Activated gamma-delta T cell (primary cell): ENCODE results near the gene GDF9.

Experiments
- DNase-seq: peaks from one replicate; lab custom pipeline; 2025; lab: John Stamatoyannopoulos, UW

Gene GDF9

DNA sequence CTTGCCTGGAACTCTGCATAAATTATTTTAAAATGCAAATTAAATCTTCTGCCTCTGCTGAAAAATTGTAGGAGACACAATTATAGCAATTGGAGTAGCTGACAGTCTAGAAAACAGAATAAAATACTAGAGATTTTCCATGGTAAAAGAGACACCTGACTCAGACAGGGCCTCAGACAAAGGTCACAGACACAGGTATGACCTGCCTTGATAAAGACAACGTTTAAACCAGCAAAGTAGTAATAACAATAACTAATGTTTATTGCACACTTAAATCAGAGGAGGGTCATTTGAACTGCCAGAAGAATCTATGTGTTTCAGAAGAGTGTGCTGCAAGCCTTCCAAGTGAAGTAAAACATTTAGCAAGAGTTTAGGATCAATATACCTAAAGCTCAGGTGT lies 49.3 kb downstream of the GDF9 start:
- DNase-seq, result no peak

DNA sequence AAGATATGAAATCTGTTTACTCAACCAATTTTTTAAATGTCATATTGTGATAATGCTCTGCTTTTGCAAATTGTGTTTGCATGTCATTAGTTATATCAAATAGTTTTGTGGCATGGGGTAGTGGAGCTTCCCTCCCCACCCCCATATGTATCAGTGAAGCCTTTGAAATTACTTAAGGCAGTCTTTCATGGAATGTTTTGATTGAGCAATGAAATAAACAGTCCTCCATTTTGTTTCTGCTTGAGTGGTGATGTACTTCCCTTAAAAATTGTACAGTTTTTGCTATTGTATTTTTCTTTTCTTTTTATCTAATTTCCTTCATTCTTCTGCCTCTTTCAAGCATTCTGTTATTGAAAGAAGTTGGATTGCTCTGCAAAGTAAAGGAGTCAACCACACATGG lies 49.7 kb downstream of the GDF9 start:
- no peak for DNase-seq

DNA sequence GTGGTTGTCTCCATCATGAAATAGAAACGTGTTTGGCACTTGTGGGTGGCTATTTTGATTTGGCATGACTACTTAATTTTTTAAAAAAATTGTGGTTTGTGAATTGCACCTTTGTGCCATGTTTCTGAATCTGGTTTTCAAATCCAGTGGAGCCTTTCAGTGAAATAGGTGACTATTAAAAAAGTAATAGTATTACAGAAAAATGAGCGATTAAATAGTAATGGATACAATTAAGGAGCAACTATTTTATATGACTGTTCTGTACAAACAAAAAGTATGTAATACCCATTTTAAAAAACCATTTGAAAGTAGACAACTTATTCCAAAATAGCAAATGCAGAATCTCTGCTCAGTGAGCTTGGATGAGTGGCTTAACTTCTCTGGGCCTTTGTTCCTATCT lies 50.2 kb downstream of the GDF9 start:
- DNase-seq, result no peak

DNA sequence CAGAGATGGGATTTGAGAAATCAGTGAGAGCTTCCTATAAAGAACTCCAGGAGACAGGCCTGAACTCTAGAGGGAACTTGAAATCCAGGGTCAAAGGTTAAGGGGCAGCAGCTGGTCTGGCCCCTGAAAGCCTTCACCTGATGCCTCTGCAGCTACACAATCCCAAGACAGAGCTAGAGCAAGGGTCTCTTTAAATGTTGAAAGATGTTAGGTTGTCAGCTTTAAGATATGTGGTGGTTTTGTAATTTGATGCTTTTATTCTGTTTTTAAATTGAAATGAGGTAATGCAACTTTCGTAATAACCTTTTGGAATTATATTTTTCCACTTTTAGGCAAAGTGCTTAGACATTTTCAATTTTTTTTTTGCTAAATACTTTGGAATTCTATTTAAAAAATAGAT lies 50.8 kb downstream of the GDF9 start:
- no peak for DNase-seq

DNA sequence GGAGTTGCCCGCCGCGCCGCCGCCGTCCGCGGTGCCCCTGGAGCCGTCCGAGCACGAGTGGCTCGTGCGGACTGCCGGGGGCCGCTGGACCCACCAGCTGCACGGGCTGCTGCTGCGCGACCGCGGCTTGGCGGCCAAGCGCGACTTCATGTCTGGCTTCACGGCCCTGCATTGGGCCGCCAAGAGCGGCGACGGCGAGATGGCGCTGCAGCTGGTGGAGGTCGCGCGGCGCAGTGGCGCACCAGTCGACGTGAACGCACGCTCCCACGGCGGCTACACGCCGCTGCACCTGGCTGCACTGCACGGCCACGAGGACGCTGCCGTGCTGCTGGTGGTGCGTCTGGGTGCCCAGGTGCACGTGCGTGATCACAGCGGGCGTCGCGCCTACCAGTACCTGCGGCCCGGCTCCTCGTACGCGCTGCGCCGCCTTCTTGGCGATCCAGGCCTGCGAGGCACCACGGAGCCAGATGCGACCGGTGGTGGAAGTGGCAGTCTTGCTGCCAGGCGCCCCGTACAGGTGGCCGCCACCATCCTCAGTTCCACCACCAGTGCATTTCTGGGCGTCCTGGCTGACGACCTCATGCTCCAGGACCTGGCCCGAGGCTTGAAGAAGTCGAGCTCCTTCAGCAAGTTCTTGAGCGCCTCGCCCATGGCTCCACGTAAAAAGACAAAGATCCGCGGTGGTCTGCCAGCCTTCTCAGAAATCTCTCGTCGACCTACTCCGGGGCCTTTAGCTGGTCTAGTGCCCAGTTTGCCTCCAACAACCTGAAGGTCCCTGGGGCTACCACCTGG lies 51.6 kb downstream of the GDF9 start:
- no peak for DNase-seq

DNA sequence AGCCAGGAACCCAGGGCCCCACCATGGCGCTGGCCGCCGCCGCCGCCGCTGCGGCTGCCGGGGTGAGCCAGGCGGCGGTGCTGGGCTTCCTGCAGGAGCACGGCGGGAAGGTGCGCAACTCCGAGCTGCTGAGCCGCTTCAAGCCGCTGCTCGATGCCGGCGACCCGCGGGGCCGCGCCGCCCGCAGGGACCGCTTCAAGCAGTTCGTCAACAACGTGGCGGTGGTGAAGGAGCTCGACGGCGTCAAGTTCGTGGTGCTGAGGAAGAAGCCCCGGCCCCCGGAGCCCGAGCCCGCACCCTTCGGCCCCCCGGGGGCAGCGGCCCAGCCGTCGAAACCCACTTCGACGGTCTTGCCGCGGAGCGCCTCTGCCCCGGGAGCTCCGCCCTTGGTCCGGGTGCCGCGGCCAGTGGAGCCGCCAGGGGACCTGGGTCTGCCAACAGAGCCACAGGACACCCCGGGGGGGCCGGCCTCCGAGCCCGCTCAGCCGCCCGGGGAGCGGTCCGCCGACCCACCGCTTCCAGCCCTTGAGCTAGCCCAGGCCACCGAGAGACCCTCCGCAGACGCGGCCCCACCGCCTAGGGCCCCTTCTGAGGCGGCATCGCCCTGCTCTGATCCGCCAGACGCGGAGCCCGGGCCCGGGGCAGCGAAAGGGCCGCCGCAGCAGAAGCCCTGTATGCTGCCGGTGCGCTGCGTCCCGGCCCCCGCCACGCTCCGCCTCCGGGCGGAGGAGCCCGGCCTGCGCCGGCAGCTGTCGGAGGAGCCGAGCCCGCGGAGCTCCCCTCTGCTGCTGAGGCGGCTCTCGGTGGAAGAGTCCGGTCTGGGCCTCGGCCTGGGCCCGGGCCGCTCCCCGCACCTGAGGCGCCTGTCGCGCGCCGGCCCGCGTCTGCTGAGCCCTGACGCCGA lies 52.4 kb downstream of the GDF9 start:
- DNase-seq, result no peak

DNA sequence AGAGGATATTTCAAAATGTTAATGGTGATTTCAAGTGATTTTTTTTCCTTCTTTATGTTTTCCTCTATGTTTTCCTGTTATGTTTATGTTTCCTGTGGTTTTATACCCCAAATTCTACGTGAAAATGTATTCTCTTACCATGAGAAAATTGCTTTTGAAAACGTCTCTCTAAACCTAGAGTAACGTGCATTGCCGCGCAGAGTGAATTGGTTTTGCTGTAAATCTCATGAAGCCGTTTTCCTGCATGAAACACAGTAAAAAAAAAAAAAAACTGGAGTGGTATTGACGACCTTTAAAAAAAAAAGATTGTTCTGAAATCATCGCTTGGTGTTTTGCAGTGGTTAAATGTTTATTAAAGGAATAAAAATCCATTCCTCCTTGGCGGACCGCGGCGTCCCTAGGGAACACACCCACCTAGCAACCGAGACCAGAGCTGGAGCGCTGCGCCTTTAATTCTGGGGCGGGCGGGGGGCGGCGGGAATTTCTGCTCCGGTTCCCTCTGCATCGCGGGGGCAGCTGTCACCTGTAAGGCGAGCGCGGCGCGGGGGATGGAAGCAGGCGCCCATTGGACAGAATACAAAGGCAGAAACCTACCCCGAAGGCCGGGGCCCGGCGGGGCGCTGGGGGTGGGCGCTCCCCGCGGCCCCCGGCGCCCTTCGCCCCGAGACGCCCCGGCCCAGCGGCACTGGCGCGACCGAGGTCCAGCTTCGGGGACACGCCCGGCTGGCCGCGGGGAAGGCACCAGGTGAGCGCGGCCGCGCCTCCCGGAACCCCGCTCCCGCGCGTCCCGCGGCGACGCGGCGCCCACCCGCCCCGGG lies 53.3 kb downstream of the GDF9 start, which contains the start of gene SOWAHA:
Gene SOWAHA (plus strand): TSS at position 522 of the 818 bp plus-strand sequence. CDS start 320 bp downstream, outside the sequence.
- DNase-seq, result no peak

DNA sequence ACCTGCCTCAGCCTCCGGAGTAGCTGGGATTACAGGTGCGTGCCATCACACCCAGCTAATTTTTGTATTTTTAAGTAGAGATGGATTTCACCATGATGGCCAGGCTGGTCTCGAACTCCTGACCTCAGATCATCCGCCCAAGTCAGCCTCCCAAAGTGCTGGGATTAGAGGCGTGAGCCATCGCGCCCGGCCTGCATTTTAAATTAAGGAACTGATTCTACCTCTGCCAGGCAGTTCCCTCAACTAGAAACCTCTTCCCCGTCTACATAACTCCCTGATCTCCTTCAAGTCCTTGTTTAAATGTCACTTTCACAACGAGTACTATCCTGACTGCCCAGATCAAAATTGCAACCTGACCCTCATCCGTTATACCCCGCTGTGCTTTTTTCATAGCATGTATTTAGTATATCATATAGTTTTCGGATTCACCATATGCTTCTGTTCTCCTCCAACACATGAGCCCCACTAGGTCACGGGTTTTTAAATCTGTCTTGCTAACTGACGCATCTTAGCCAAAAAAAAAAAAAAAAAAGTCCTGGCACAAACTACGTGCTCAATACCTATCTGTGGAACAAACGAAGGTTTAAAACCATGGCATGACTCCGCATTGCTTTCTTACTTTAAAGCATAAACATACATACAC lies 54.0 kb downstream of the GDF9 start:
- no peak for DNase-seq
